Effector memory CD4-positive, alpha-beta T cell (primary cell): Measurements from ENCODE around the gene CALML3.

ENCODE experiments used
- DNase-seq, 3 donors: peaks; one replicate each; pipeline ENCODE4 v3.0.0-alpha.2; 2020
- H3K27ac ChIP-seq: 2 replicates; pipeline ENCODE4 v1.7.0; 2013; ENCODE audit warnings: mild to moderate bottlenecking, low read length, moderate library complexity; ENCODE audit not compliant: insufficient read depth, poor library complexity, severe bottlenecking
- H3K27me3 ChIP-seq: replicated peaks from 2 replicates; pipeline ENCODE4 v1.7.0; 2013; ENCODE audit warnings: mild to moderate bottlenecking, low read length; ENCODE audit not compliant: insufficient read depth, control insufficient read depth, poor library complexity, severe bottlenecking
- H3K36me3 ChIP-seq: 2 replicates; pipeline ENCODE4 v1.7.0; 2013; ENCODE audit warnings: mild to moderate bottlenecking, low read length, moderate library complexity; ENCODE audit not compliant: control insufficient read depth, insufficient read depth
- H3K4me1 ChIP-seq: 2 replicates; pipeline ENCODE4 v1.7.0; 2013; ENCODE audit warnings: low read length, mild to moderate bottlenecking; ENCODE audit not compliant: control insufficient read depth, insufficient read depth, poor library complexity, severe bottlenecking
- H3K4me3 ChIP-seq: 2 replicates; pipeline ENCODE4 v1.7.0; 2013; ENCODE audit warnings: low read length, low read depth, mild to moderate bottlenecking; ENCODE audit not compliant: insufficient read depth, poor library complexity, severe bottlenecking
- H3K9me3 ChIP-seq: 2 replicates; pipeline ENCODE4 v1.7.0; 2013; ENCODE audit warnings: mild to moderate bottlenecking, low read length, moderate library complexity; ENCODE audit not compliant: control insufficient read depth

Gene CALML3

GRCh38 chr10:5507649-5508131, 17.1 kb upstream of the CALML3 start:
- Histone ChIP-seq H3K27me3 (no peaks in the 10 kb centered on the region), H3K4me3 (no peak overlapping the region), H3K27ac (no peak overlapping the region), H3K4me1 (no peaks in the 10 kb centered on the region), H3K9me3 (no peaks in the 10 kb centered on the region), H3K36me3 (no peaks in the 10 kb centered on the region)
- DNase-seq, result no peak

DNA sequence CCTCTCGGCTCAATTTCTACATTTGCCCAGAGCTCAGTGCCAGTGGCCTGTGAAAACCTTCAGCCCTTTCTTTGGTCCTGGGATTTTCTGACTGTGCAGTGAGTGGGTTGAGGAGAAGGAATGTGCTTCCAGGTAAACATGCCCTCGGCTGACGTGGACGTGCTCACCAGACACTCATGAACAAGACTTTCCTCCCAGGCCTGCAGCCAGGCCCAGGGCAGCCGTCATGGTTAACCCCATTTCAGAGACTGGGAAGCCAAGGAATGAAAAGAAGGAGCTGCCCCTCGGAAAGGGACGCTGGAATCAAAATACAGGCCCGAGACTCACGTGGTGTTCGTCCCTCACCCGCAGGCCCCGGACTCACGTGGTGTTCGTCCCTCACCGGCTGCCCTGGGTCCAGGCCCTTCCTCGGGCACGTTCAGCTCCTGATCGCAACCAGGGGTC, 16.6 kb upstream of the CALML3 start:
- Histone ChIP-seq H3K27me3 (no peaks in the 10 kb centered on the region), H3K27ac (no peak overlapping the region), H3K4me3 (no peak overlapping the region), H3K36me3 (no peaks in the 10 kb centered on the region), H3K4me1 (peaks cover 1% of the 10 kb centered on the region), H3K9me3 (no peaks in the 10 kb centered on the region)
- DNase-seq, result no peak

- no peaks in the 10 kb centered on the region for H3K27me3 ChIP-seq
- no peaks in the 10 kb centered on the region for H3K9me3 ChIP-seq
- no peaks in the 10 kb centered on the region for H3K36me3 ChIP-seq
- no peak overlapping the region for H3K27ac ChIP-seq
- no peak for DNase-seq
- H3K4me1 ChIP-seq, result peaks cover 2% of the 10 kb centered on the region
- H3K4me3 ChIP-seq, result no peak overlapping the region
These were observed 16.0 kb upstream of the CALML3 start for GRCh38 chr10:5508786-5509185.

GRCh38 chr10:5509236-5509635, 15.5 kb upstream of the CALML3 start:
- no peak for DNase-seq
- H3K4me1 ChIP-seq, result peaks cover 2% of the 10 kb centered on the region
- H3K4me3 ChIP-seq, result no peak overlapping the region
- no peaks in the 10 kb centered on the region for H3K36me3 ChIP-seq
- H3K9me3 ChIP-seq, result no peaks in the 10 kb centered on the region
- H3K27ac ChIP-seq, result no peak overlapping the region
- H3K27me3 ChIP-seq, result no peaks in the 10 kb centered on the region

DNA sequence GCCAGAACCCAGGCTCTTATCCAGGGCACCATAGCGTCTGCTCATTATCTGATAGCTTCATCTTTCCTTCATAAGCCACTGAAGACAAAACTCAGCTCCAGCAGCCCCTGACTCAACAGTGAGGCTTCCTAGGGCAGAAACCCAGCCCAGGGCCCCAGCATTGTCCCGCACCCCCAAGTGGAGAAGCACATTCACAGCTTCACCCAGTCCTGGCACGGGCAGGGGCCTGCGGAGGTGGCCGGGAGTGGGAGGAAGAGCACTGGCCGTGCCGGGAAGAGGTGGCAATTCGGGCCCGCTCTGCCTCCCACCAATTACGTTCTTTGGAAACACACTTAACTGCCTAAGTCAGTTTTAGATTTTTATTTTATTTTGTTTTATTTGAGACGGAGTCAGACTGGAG, 15.1 kb upstream of the CALML3 start:
- H3K36me3 ChIP-seq, result no peaks in the 10 kb centered on the region
- H3K27ac ChIP-seq, result no peak overlapping the region
- no peak overlapping the region for H3K4me3 ChIP-seq
- H3K27me3 ChIP-seq, result no peaks in the 10 kb centered on the region
- no peaks in the 10 kb centered on the region for H3K9me3 ChIP-seq
- peaks cover 2% of the 10 kb centered on the region for H3K4me1 ChIP-seq
- DNase-seq, result no peak

DNA sequence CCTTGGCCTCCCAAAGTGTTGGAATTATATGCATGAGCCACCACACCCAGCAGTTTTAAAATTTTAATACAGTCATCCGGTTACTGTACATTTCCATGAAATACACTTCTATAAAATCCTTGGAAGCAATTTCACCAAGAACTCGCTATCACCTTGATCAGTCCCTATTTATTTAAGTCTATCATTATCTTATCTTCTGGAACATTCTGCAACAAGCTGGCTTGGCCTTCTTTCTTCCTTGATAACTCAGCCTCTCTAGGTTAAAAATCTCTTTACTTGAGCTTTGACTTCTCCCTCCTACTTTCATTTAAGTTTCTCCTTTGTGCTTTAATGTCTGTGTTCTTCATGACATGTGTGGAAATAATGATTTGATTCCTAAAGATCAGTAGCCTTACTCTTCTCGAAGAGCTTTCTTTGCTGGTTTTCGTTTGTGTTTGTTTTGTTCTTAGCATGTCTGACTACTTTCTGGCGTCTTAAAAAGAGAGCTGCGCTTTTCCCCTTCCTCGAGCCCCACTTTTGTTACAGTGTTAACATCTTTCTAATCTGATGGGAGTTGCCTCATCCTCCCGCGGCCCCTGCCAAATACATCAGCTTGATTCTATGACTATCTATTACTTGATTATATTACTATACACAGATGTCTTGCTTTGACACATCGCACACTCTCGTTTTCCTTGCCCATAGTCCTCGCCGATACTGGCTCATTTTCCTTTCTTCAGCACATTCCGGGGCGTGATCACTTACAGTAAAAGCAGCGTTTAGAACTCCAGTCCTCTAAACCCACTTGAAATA, 14.3 kb upstream of the CALML3 start:
- H3K27me3 ChIP-seq, result no peaks in the 10 kb centered on the region
- H3K36me3 ChIP-seq, result no peaks in the 10 kb centered on the region
- peaks cover 2% of the 10 kb centered on the region for H3K4me1 ChIP-seq
- H3K9me3 ChIP-seq, result no peaks in the 10 kb centered on the region
- H3K4me3 ChIP-seq, result no peak overlapping the region
- H3K27ac ChIP-seq, result no peak overlapping the region
- no peak for DNase-seq

DNA sequence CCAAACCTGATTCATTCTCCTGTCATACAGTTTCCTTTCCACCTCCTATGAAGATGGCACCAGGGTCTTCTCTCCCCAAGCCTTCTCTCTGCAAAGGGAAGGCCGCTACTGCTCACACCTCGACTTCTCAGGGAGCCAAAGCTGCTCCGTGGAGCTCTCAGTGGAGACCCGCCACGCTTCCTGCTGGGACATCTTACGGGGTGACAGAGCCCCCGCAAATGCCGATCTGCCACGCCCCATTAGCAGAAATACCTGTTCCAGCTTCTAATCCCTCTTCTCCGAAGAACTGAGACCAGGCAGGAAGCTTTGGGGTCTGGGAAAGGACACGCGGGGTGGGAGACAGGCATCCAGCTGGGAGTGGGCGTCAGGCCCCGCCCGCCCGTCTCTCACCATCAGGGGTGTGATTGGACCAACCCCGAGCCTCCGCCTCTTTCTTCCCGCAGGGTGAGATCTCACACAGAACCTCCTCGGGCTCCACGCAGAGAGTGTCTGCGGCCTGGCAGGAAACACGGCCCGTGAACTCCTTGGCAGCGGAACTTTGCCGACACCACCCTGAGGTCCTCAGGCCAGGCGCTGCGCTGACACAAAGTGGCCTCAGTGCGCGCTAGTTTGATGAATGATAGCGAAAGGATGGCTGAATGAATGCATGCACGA, 13.4 kb upstream of the CALML3 start:
- peaks cover 2% of the 10 kb centered on the region for H3K4me1 ChIP-seq
- no peaks in the 10 kb centered on the region for H3K9me3 ChIP-seq
- DNase-seq, result no peak
- H3K27me3 ChIP-seq, result no peaks in the 10 kb centered on the region
- no peak overlapping the region for H3K4me3 ChIP-seq
- H3K36me3 ChIP-seq, result no peaks in the 10 kb centered on the region
- H3K27ac ChIP-seq, result no peak overlapping the region

DNA sequence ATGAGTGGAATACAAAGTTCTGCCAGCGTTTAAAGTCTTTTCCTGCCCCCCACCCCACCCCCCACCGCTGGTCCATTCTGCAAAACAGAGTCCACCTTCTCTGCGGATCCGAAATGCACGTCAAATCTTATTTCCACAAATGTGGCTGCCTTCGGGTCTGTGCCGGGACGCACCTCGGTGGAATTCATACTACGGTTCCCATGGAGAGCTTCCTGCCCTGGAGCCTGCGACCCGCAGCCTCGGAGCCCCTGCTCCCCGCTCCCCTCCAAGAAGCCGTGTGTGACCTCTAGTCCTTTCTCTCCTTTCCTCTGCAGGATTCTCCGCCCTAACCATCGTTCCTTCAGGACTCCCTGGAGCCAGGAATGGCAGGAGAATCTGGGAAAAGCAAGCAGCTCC, 12.9 kb upstream of the CALML3 start:
- H3K4me1 ChIP-seq, result peaks cover 2% of the 10 kb centered on the region
- H3K27ac ChIP-seq, result no peak overlapping the region
- no peaks in the 10 kb centered on the region for H3K27me3 ChIP-seq
- no peaks in the 10 kb centered on the region for H3K9me3 ChIP-seq
- no peaks in the 10 kb centered on the region for H3K36me3 ChIP-seq
- H3K4me3 ChIP-seq, result no peak overlapping the region
- DNase-seq, result no peak

GRCh38 chr10:5512331-5512730, 12.4 kb upstream of the CALML3 start:
- H3K36me3 ChIP-seq, result no peaks in the 10 kb centered on the region
- peaks cover 2% of the 10 kb centered on the region for H3K4me1 ChIP-seq
- no peaks in the 10 kb centered on the region for H3K9me3 ChIP-seq
- no peak for DNase-seq
- H3K27me3 ChIP-seq, result no peaks in the 10 kb centered on the region
- H3K27ac ChIP-seq, result no peak overlapping the region
- H3K4me3 ChIP-seq, result no peak overlapping the region

DNA sequence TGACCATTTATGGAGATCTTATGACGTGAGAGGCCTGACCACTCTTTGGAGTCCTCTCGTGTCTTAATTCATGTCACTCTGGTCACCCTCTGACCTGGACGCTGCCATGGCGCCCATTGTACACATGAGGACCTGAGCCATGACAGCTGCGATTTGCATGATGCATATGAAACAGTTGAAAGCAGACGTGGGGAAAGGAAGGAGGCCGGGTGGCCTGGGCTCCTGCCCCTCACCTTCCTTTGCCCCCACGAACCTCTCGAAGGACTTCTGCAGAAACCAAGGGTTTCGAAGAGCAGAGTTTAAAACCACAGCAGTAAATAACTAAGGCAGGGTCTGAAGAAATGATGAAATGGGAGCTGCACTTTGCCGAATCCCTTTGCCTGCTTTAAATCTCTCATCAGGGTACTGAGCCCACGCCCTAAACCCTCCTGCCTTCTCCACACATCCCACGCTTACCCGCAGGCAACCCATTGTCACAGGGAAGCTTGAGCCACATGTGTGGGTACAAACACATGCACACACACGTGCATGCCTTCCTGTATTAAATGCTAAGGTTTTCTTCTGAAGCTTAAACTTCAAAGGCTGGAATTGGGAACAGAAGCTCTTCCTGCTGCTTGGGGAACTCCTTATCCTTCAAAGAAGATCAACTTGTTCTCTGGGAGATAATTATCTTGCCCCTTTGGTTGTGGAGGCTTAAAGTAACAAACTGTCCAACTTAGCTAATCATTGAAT, 11.7 kb upstream of the CALML3 start:
- no peaks in the 10 kb centered on the region for H3K27me3 ChIP-seq

More for the DNA sequence above, 11.7 kb upstream of the CALML3 start:
- Histone ChIP-seq H3K27ac (no peak overlapping the region), H3K4me3 (no peak overlapping the region), H3K4me1 (peaks cover 2% of the 10 kb centered on the region), H3K9me3 (no peaks in the 10 kb centered on the region), H3K36me3 (no peaks in the 10 kb centered on the region)
- DNase-seq, result no peak
